MM.1S (cell line): ENCODE data around the gene UBAC2.

Experiments used
- CTCF ChIP-seq: fragments of 300-600 bp; sonication (generic); IDR thresholded peaks from 2 replicates; pipeline ENCODE4 v1.5.1; 2016; ENCODE audit warnings: antibody characterized with exemption, low read length, mixed read lengths
- EZH2phosphoT487 ChIP-seq: fragments of 300-600 bp; sonication (generic); IDR thresholded peaks from 2 replicates; pipeline ENCODE4 v1.6.1; 2018; ENCODE audit warnings: antibody characterized with exemption, low read length

DNA sequence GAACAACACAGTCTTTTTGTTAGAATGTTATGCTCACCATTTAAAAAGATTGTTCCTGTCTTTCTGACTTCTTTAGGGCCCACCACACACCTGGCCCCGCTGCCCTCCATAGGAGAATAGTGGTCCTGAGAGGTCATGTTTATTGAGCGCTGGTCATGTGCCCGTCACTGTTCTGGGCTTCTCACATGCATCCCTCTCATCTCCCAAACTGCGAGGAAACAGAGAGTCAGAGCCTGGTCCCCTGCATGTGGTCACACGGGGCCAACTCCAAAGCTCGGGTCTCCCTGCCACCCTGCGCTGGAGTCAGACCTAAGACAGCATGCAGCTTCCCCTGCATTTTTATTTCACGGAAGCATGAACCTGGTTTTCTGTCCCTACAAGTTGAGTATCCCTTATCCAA is 177.0 kb downstream of the UBAC2 start:
- TF ChIP-seq CTCF = no peak
- no peak for TF ChIP-seq EZH2phosphoT487
